Astrocyte of the cerebellum (primary cell): ENCODE data around the gene OST4.
A peak's percentile ranks its signal among the peaks of the same experiment; 100 is the strongest.

ENCODE experiments used
- DNase-seq: peaks from one replicate; pipeline ENCODE4 v3.0.0-alpha.2; 2011; ENCODE audit warnings: low read depth
- H3K4me3 ChIP-seq: 2 replicates; pipeline ENCODE4 v1.5.1; 2011; ENCODE audit warnings: mild to moderate bottlenecking, low read depth, low read length, moderate library complexity
- in situ Hi-C: cut with HindIII; loops from 2 replicates; pipeline ENCODE4 v1.10.0; 2017; ENCODE audit warnings: low sequenced_read_pairs
- TF ChIP-seq, protein P1 (sequence below): IDR thresholded peaks from 2 replicates; pipeline ENCODE4 v1.5.1; 2012; ENCODE audit warnings: low read length, low read depth, moderate library complexity, mild to moderate bottlenecking; ENCODE audit errors: missing control alignments

Gene OST4

DNA sequence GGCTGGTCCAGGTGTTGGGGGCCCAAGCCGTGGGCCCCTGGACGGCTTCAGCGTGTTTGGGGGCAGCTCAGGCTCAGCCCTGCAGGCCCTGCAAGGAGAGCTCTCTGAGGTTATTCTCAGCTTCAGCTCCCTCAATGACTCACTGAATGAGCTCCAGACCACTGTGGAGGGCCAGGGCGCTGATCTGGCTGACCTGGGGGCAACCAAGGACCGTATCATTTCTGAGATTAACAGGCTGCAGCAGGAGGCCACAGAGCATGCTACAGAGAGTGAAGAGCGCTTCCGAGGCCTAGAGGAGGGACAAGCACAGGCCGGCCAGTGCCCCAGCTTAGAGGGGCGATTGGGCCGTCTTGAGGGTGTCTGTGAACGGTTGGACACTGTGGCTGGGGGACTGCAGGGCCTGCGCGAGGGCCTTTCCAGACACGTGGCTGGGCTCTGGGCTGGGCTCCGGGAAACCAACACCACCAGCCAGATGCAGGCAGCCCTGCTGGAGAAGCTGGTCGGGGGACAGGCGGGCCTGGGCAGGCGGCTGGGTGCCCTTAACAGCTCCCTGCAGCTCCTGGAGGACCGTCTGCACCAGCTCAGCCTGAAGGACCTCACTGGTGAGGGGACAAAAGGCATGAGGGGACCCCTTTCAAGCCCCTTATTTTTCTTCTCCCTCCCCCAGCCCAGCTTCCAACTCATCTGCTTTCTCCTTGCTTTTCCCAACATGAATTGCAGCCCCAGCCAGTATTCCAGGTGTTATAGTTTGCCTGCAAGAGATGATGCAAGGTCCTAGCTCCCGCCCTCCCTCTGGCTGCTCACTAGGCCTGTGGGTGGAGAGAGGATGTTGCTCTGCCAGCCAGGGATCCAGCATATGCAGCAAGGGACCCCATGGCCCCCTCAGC is 12.2 kb upstream of the OST4 start:
- no peak overlapping the region for H3K4me3 ChIP-seq
- TF ChIP-seq, protein P1, sequence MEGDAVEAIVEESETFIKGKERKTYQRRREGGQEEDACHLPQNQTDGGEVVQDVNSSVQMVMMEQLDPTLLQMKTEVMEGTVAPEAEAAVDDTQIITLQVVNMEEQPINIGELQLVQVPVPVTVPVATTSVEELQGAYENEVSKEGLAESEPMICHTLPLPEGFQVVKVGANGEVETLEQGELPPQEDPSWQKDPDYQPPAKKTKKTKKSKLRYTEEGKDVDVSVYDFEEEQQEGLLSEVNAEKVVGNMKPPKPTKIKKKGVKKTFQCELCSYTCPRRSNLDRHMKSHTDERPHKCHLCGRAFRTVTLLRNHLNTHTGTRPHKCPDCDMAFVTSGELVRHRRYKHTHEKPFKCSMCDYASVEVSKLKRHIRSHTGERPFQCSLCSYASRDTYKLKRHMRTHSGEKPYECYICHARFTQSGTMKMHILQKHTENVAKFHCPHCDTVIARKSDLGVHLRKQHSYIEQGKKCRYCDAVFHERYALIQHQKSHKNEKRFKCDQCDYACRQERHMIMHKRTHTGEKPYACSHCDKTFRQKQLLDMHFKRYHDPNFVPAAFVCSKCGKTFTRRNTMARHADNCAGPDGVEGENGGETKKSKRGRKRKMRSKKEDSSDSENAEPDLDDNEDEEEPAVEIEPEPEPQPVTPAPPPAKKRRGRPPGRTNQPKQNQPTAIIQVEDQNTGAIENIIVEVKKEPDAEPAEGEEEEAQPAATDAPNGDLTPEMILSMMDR = no peak
- no peak for DNase-seq
- in situ Hi-C loops = no loop called here

DNA sequence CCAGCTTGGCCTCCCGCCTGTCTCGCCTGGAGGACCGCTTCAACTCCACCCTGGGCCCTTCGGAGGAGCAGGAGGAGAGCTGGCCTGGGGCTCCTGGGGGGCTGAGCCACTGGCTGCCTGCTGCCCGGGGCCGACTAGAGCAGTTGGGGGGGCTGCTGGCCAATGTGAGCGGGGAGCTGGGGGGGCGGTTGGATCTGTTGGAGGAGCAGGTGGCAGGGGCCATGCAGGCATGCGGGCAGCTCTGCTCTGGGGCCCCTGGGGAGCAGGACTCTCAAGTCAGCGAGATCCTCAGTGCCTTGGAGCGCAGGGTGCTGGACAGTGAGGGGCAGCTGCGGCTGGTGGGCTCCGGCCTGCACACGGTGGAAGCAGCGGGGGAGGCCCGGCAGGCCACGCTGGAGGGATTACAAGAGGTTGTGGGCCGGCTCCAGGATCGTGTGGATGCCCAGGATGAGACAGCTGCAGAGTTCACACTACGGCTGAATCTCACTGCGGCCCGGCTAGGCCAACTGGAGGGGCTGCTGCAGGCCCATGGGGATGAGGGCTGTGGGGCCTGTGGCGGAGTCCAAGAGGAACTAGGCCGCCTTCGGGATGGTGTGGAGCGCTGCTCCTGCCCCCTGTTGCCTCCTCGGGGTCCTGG is 11.4 kb upstream of the OST4 start:
- H3K4me3 ChIP-seq = no peak overlapping the region
- no peak for DNase-seq
- in situ Hi-C loops = no loop called here
- TF ChIP-seq, protein P1 = no peak

DNA sequence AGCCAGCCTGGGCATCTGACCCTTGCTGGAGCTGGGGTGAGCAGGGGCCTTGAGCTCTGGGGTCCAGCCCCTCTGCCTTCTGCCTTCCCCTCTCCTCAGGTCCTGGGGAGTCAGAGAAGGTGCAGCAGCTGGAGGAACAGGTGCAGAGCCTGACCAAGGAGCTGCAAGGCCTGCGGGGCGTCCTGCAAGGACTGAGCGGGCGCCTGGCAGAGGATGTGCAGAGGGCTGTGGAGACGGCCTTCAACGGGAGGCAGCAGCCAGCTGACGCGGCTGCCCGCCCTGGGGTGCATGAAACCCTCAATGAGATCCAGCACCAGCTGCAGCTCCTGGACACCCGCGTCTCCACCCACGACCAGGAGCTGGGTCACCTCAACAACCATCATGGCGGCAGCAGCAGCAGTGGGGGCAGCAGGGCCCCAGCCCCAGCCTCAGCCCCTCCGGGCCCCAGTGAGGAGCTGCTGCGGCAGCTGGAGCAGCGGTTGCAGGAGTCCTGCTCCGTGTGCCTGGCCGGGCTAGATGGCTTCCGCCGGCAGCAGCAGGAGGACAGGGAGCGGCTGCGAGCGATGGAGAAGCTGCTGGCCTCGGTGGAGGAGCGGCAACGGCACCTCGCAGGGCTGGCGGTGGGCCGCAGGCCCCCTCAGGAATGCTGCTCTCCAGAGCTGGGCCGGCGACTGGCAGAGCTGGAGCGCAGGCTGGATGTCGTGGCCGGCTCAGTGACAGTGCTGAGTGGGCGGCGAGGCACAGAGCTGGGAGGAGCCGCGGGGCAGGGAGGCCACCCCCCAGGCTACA is 10.7 kb upstream of the OST4 start:
- in situ Hi-C loops = no loop called here
- TF ChIP-seq, protein P1 = no peak
- H3K4me3 ChIP-seq = no peak overlapping the region
- DNase-seq = no peak

DNA sequence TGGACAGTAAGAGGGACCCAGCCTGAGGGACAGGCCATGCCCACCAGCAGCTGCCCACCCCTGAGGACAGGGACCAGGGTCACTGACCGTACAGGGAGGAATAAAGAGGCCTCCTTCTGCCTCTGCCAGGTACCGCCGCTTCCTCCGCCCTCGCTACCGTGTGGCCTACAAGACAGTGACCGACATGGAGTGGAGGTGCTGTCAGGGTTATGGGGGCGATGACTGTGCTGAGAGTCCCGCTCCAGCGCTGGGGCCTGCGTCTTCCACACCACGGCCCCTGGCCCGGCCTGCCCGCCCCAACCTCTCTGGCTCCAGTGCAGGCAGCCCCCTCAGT is 9.1 kb upstream of the OST4 start:
- DNase-seq = no peak
- TF ChIP-seq, protein P1 = no peak
- in situ Hi-C loops = no loop called here
- H3K4me3 ChIP-seq = peak overlapping the region; percentile 63

DNA sequence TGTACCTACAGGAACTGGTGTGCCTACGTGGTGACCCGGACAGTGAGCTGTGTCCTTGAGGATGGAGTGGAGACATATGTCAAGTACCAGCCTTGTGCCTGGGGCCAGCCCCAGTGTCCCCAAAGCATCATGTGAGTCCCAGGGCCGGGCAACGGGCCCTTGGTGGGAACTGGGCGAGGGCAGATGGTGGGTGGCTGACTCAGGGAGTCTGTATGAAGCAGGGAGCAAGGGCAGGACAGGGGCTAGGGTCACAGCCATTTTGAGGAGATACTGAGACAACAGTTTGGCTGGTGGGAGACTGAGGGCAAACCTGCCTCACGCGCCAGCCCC is 8.7 kb upstream of the OST4 start:
- TF ChIP-seq, protein P1 = no peak
- DNase-seq = no peak
- H3K4me3 ChIP-seq = peak overlapping the region; percentile 63
- in situ Hi-C loops = no loop called here

DNA sequence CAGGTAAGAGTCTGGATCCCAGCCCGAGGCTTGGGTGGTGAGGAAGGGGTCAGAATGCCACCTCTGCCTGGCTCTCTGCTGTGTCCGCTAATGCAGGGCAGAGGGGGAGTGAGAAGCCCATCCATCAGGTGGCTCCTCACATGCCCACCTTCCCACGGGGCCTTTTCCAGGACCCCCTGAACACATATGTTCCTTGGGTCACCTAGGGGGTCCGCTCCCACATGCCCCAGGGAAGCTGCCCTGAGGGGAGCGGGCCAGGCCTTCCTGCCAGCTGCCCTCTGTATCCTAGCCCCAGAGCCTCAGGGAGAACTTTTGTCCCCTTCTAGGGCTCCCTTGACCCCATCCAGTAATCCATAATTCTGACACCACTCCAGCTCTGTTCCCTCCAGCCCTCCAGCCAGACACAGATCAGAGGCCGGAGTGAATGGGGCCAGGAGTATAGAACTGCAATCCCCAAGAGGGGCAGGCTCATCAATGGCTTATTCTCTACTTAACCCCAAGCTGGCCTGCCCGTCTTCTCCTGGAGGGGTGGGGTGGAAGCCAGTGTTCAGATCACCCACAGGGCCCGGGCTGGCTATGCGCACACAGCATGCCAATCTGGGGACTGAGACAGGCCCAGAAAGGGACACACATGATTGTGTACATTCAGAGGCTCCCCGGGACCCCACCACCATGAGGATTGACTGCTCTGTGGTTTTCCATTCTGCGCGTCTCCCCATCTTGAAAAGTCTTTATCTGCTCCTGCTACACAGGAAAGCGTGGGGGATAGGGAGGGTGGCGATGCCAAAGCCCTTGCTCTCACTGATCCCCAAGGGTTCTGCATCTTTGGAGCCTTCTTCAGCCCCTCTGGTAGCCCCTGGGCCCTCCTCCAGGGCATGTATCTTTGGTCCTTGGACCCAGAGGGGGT is 8.0 kb upstream of the OST4 start:
- TF ChIP-seq, protein P1 = no peak
- H3K4me3 ChIP-seq = peak overlapping the region; percentile 63
- DNase-seq = no peak
- in situ Hi-C loops = no loop called here
